ENCODE data around the gene AQP12B. TPM values are rescaled to one million over a fixed set of nuclear protein-coding genes. Genes with fewer than 3 reads are reported as not detected.

The AQP12B gene
- total RNA-seq, 1 donor, result not detected

DNA sequence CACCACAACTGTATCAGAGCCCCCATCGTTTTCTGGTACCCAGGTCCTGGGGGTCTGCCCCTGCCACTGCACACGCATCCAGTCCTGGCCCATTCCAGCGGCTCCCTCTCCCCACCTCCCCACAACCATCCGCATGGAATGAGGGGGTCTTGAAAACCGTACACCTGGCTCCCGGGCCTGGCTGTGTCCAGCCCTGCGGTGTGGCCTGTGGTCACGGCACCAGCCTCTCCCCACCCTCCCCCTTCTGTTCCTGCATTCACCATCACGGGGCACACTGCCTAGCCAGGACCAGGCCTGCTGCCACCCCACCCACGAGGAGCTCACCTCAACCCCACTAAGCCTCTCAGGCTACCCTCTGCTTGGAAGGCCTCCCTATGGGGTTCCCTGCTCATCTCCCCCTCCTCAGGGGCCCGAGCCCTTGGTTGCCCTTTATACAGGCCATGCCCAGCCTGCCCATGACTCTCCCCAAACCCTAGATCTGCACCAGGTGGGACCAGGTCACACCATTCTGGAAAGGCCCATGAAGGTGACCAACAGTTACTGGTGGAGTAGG, 46.0 kb downstream of the AQP12B start:
- no peak overlapping the region for H3K4me3 ChIP-seq (ENCODE audit: low read depth, low read length)
- TF ChIP-seq, protein P1, sequence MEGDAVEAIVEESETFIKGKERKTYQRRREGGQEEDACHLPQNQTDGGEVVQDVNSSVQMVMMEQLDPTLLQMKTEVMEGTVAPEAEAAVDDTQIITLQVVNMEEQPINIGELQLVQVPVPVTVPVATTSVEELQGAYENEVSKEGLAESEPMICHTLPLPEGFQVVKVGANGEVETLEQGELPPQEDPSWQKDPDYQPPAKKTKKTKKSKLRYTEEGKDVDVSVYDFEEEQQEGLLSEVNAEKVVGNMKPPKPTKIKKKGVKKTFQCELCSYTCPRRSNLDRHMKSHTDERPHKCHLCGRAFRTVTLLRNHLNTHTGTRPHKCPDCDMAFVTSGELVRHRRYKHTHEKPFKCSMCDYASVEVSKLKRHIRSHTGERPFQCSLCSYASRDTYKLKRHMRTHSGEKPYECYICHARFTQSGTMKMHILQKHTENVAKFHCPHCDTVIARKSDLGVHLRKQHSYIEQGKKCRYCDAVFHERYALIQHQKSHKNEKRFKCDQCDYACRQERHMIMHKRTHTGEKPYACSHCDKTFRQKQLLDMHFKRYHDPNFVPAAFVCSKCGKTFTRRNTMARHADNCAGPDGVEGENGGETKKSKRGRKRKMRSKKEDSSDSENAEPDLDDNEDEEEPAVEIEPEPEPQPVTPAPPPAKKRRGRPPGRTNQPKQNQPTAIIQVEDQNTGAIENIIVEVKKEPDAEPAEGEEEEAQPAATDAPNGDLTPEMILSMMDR (IDR thresholded peaks at IDR 0.05; ENCODE audit: insufficient read depth, low read depth, low read length), result no peak
- DNase-seq (ENCODE audit: low read depth), result no peak

GRCh38 chr2:240635998-240636547, 46.6 kb downstream of the AQP12B start:
- TF ChIP-seq, protein P1 (IDR thresholded peaks at IDR 0.05; ENCODE audit: insufficient read depth, low read depth, low read length), result no peak
- no peak for DNase-seq (ENCODE audit: low read depth)
- H3K4me3 ChIP-seq (ENCODE audit: low read depth, low read length), result no peak overlapping the region

DNA sequence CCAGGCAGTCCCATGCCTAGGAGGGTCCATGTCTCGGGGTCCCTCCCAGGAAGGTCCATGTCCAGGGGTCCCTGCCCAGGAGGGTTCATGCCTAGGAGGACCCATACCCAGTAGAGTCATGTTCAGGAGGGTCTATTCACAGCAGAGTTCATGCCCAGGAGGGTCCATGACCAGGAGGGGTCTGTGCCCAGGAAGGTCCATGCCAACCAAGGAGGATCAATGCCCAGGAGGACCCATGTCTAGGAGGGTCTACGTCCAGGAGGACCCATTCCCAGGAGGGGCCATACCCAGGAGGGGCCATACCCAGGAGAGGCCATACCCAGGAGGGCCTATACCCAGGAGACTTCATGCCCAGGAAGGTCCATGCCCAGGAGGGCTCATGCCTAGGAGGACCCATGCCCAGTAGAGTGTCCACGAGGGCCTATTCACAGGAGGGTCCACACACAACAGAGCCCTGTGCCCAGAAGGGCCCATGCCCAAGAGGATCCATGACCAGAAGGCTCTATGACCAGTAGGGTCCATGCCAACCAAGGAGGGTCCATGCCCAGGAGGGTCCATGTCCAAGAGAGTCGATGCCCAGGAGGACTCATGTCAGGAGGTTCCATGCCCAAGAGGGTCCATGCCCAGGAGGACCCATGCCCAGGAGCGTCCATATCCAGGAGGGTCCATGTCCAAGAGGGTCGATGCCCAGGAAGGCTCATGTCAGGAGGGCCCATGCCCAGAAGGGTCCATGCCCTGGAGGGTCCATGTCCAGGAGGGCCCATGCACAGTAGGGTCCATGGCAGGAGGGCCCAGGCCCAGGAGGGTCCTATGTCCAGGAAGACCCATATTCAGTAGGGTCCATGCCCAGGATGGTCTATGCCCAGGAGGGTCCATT, 47.3 kb downstream of the AQP12B start:
- TF ChIP-seq, protein P1 (IDR thresholded peaks at IDR 0.05; ENCODE audit: insufficient read depth, low read depth, low read length), result no peak
- H3K4me3 ChIP-seq (ENCODE audit: low read depth, low read length), result no peak overlapping the region
- no peak for DNase-seq (ENCODE audit: low read depth)

- TF ChIP-seq, protein P1 (IDR thresholded peaks at IDR 0.05; ENCODE audit: insufficient read depth, low read depth, low read length), result no peak
- no peak for DNase-seq (ENCODE audit: low read depth)
- no peak overlapping the region for H3K4me3 ChIP-seq (ENCODE audit: low read depth, low read length)
Observed at GRCh38 chr2:240632306-240632721, 50.4 kb downstream of the AQP12B start.

GRCh38 chr2:240631548-240632305, 51.0 kb downstream of the AQP12B start:
- no peak for DNase-seq (ENCODE audit: low read depth)
- no peak overlapping the region for H3K4me3 ChIP-seq (ENCODE audit: low read depth, low read length)
- TF ChIP-seq, protein P1 (IDR thresholded peaks at IDR 0.05; ENCODE audit: insufficient read depth, low read depth, low read length), result no peak

- TF ChIP-seq, protein P1 (IDR thresholded peaks at IDR 0.05; ENCODE audit: insufficient read depth, low read depth, low read length), result no peak
- no peak overlapping the region for H3K4me3 ChIP-seq (ENCODE audit: low read depth, low read length)
- no peak for DNase-seq (ENCODE audit: low read depth)
Observed at GRCh38 chr2:240630771-240631547, 51.7 kb downstream of the AQP12B start.
